Testis (tissue), 2 donors: ENCODE data around the gene SAP130.

Experiments
- POLR2A ChIP-seq: fragments of 450-650 bp; IDR thresholded peaks from one replicate; pipeline ENCODE4 v1.6.1; 2017; ENCODE audit warnings: antibody characterized with exemption, mild to moderate bottlenecking, moderate library complexity
- TF ChIP-seq, protein P1 (sequence below), 3 experiments: fragments of 450-650 bp in 2 of 3; fragments of 200-600 bp in 1 of 3; sonication (generic) in 1 of 3; IDR thresholded peaks; one replicate each; pipeline ENCODE4 v1.5.1; 2016 to 2019; ENCODE audit warnings: antibody characterized with exemption in 3 of 3, mild to moderate bottlenecking in 2 of 3, moderate library complexity in 1 of 3

DNA sequence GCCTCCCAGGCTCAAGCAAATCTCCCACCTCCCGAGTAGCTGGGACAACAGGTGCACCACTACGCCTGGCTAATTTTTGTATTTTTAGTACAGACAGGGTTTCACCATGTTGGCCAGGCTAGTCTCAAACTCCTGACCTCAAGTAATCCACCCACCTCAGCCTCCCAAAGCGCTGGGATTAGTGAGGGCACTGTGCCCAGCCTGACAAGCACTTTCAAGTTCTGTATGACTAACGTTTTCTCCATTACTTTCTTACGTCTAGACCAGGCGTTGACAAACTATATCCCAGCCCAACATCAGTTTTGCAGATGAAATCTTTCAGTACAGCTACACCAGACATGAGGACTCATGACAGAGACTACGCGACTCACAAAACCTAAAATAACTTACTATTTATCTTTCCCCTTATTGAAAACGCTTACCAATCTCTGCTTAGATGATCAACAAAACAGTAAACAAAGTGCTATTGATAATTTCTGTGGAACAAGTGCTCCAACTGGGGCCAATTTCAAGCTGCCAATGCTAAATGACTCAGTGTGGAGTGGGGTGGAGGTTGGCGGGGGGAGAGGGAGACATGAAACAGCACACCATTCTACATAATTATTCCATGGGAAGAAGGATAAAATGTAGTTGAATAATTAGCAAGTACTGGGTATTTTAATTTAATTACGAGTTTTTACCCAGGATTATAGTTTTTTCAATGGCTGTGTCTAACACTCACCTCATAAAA, 59.1 kb downstream of the SAP130 start:
- no peak for TF ChIP-seq POLR2A
- TF ChIP-seq, protein P1, sequence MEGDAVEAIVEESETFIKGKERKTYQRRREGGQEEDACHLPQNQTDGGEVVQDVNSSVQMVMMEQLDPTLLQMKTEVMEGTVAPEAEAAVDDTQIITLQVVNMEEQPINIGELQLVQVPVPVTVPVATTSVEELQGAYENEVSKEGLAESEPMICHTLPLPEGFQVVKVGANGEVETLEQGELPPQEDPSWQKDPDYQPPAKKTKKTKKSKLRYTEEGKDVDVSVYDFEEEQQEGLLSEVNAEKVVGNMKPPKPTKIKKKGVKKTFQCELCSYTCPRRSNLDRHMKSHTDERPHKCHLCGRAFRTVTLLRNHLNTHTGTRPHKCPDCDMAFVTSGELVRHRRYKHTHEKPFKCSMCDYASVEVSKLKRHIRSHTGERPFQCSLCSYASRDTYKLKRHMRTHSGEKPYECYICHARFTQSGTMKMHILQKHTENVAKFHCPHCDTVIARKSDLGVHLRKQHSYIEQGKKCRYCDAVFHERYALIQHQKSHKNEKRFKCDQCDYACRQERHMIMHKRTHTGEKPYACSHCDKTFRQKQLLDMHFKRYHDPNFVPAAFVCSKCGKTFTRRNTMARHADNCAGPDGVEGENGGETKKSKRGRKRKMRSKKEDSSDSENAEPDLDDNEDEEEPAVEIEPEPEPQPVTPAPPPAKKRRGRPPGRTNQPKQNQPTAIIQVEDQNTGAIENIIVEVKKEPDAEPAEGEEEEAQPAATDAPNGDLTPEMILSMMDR (IDR thresholded peaks at IDR 0.05): no peak
